GM12878 (cell line): Measurements from ENCODE around the gene LY6G5C. TPM values are rescaled to one million over a fixed set of nuclear protein-coding genes. Genes with fewer than 3 reads are reported as not detected.

Source experiments
- ATAC-seq: fragments of 200-7000 bp; cut with Tn5 transposase; 3 replicates; pipeline ENCODE4 v1.9.1; 2020; ENCODE audit warnings: mild to moderate bottlenecking, moderate library complexity
- BruUV-seq: library from RNA; stranded (reverse); fragments of 400-500 nt; replicated peaks from 2 replicates; lab custom pipeline; 2021; lab: Mats Ljungman, UMichigan
- CTCF ChIA-PET: fragments of 300-600 bp; sonication (Branson Sonifier 250); formaldehyde crosslinking; extraction: SDS; loops from one replicate; lab custom pipeline; 2021; ENCODE audit warnings: inconsistent platforms; lab: Yijun Ruan, JAX
- POLR2A ChIA-PET: fragments of 350-600 bp; formaldehyde crosslinking; extraction: SDS; loops from one replicate; lab custom pipeline; 2021; ENCODE audit warnings: inconsistent platforms; lab: Charles Lee
- RAD21 ChIA-PET: fragments of 300-600 bp; sonication (Branson Sonifier 250); formaldehyde crosslinking; loops from one replicate; lab custom pipeline; 2023; ENCODE audit warnings: antibody characterized with exemption; ENCODE audit not compliant: unreplicated experiment; lab: Charles Lee
- SMC1A ChIA-PET: fragments of 300-600 bp; sonication (Branson Sonifier 250); formaldehyde crosslinking; loops from one replicate; lab custom pipeline; 2023; ENCODE audit not compliant: unreplicated experiment, uncharacterized antibody; lab: Charles Lee
- DNase-seq: peaks from one replicate; pipeline ENCODE4 v3.0.0-alpha.2; 2011; ENCODE audit warnings: low read depth, low spot score
- FAIRE-seq: peaks from 3 replicates; lab custom pipeline; 2011; peaks lifted over from hg19 to GRCh38; lab: Jason Lieb, UNC
- H2AFZ ChIP-seq: 2 replicates; pipeline ENCODE4 v1.6.0; 2011; ENCODE audit warnings: low read depth, low read length, control low read depth; ENCODE audit not compliant: control insufficient read depth
- H3K27ac ChIP-seq: 2 replicates; pipeline ENCODE4 v1.5.1; 2011; ENCODE audit warnings: control low read depth; ENCODE audit not compliant: control insufficient read depth, insufficient read depth
- H3K27me3 ChIP-seq, 2 experiments: replicated peaks in 1 of 2; 2 replicates each; pipeline versions ENCODE4 v1.6.0 to v1.6.1; 2011; ENCODE audit warnings: low read length in 1 of 2; ENCODE audit not compliant: control insufficient read depth in 2 of 2, insufficient read depth in 2 of 2
- H3K36me3 ChIP-seq, 2 experiments: 2 replicates each; pipeline ENCODE4 v1.5.1; 2011; ENCODE audit warnings: low read length in 1 of 2; ENCODE audit not compliant: control insufficient read depth in 2 of 2, insufficient read depth in 2 of 2
- H3K4me1 ChIP-seq: 2 replicates; pipeline ENCODE4 v1.6.1; 2011; ENCODE audit warnings: mild to moderate bottlenecking, low read length, moderate library complexity, mixed read lengths; ENCODE audit not compliant: control insufficient read depth, insufficient read depth
- H3K4me2 ChIP-seq: 2 replicates; pipeline ENCODE4 v1.6.0; 2011; ENCODE audit warnings: control low read depth; ENCODE audit not compliant: control insufficient read depth, insufficient read depth
- H3K4me3 ChIP-seq: fragments of 200-600 bp; sonication (generic); 2 replicates; pipeline ENCODE4 v1.5.1; 2016
- H3K79me2 ChIP-seq: 2 replicates; pipeline ENCODE4 v1.6.0; 2011; ENCODE audit warnings: low read length; ENCODE audit not compliant: control insufficient read depth, insufficient read depth
- H3K9ac ChIP-seq: 2 replicates; pipeline ENCODE4 v1.8.0; 2011; ENCODE audit warnings: low read length, control low read depth, mixed read lengths; ENCODE audit not compliant: control insufficient read depth, insufficient read depth
- H3K9me3 ChIP-seq: replicated peaks from 3 replicates; pipeline ENCODE4 v1.5.1; 2011; ENCODE audit warnings: mild to moderate bottlenecking, low read length; ENCODE audit not compliant: control insufficient read depth, insufficient read depth
- H4K20me1 ChIP-seq: 2 replicates; pipeline ENCODE4 v1.6.0; 2011; ENCODE audit not compliant: control insufficient read depth, insufficient read depth
- BRCA1 ChIP-seq: IDR thresholded peaks from 2 replicates; pipeline ENCODE4 v1.6.1; 2011; ENCODE audit warnings: low read depth, low read length, improper control_type of control experiment
- FOXK2 ChIP-seq: fragments of 450-650 bp; IDR thresholded peaks from 2 replicates; pipeline ENCODE4 v1.6.1; 2017; ENCODE audit warnings: mild to moderate bottlenecking, moderate library complexity
- HCFC1 ChIP-seq: fragments of 150-350 bp; IDR thresholded peaks from 2 replicates; pipeline ENCODE4 v1.6.1; 2014; ENCODE audit warnings: low read length
- SMARCA5 ChIP-seq: fragments of 450-650 bp; IDR thresholded peaks from 2 replicates; pipeline ENCODE4 v1.6.1; 2017; ENCODE audit warnings: mild to moderate bottlenecking
- SMC3 ChIP-seq: IDR thresholded peaks from 2 replicates; pipeline ENCODE4 v1.6.1; 2011; ENCODE audit warnings: low read length, improper control_type of control experiment, borderline replicate concordance
- ZBED1 ChIP-seq: IDR thresholded peaks from 2 replicates; pipeline ENCODE4 v1.6.1; 2016; ENCODE audit warnings: borderline replicate concordance
- ZNF207 ChIP-seq: fragments of 450-650 bp; IDR thresholded peaks from 2 replicates; pipeline ENCODE4 v1.6.1; 2014; ENCODE audit warnings: antibody characterized with exemption, mild to moderate bottlenecking, borderline replicate concordance
- ZNF384 ChIP-seq: IDR thresholded peaks from 2 replicates; pipeline ENCODE4 v1.6.1; 2012; ENCODE audit warnings: low read depth, mild to moderate bottlenecking, low read length, improper control_type of control experiment, borderline replicate concordance
- WGBS: methylation state at CpG from one replicate; pipeline ENCODE4 v1.1.6; 2016; ENCODE audit warnings: low lambda C conversion rate; ENCODE audit not compliant: insufficient replicate concordance, insufficient coverage; ENCODE audit errors: missing lambda C conversion rate; 5-methylcytosine and 5-hydroxymethylcytosine counted together
- in situ Hi-C: fragments of 300-500 bp; cut with MboI; formaldehyde crosslinking; loops from 9 replicates; pipeline ENCODE4 v1.14.3; 2018; ENCODE audit warnings: mixed read lengths
- intact Hi-C: fragments of 100-400 bp; cut with micrococcal nuclease; formaldehyde crosslinking; loops from one replicate; pipeline ENCODE4 v1.14.2; 2022; ENCODE audit not compliant: unreplicated experiment
- polyA plus RNA-seq, 11 experiments: library from polyadenylated mRNA; depleted of rRNA in 4 of 11; unstranded in 6 of 11; stranded (reverse) in 5 of 11; fragments of >200 nt; fragmentation: Nextera tagmentation in 4 of 11; fragmentation: Illumina TruSeq in 1 of 11; extraction: Ambion mirVana in 4 of 11; extraction: Trizol in 1 of 11; gene quantifications; 1 replicate in 1 of 11; 2 replicates in 10 of 11; pipeline versions ENCODE4 v1.2.1 to v1.2.3, GENCODE V29; 2011 to 2016; ENCODE audit warnings: inconsistent platforms in 2 of 11, missing spikeins in 2 of 11, low read depth in 1 of 11
- total RNA-seq, 4 experiments: library from RNA; depleted of rRNA in 3 of 4; stranded (reverse); fragments of >200 nt in 3 of 4; fragmentation: Illumina TruSeq in 1 of 4; extraction: Trizol in 1 of 4; gene quantifications; 2 replicates each; pipeline versions ENCODE4 v1.2.1 to v1.2.3, GENCODE V29; 2013 to 2021
- TF ChIP-seq, protein P1 (sequence below): fragments of 150-350 bp; IDR thresholded peaks from 2 replicates; pipeline ENCODE4 v1.6.1; 2014; ENCODE audit warnings: mild to moderate bottlenecking, low read depth, low read length
- TF ChIP-seq, protein P2 (sequence below): fragments of 450-650 bp; formaldehyde crosslinking; IDR thresholded peaks from 2 replicates; pipeline ENCODE4 v1.5.0; 2022; ENCODE audit warnings: mild to moderate bottlenecking, missing genetic modification characterization

Gene LY6G5C
- total and polyA plus RNA-seq, 10 of the 15 experiments (the other 5 are each of a cell fraction or from before 2014, with no cell fraction given) = 0.76 to 6.1 (median 1.7) TPM

DNA sequence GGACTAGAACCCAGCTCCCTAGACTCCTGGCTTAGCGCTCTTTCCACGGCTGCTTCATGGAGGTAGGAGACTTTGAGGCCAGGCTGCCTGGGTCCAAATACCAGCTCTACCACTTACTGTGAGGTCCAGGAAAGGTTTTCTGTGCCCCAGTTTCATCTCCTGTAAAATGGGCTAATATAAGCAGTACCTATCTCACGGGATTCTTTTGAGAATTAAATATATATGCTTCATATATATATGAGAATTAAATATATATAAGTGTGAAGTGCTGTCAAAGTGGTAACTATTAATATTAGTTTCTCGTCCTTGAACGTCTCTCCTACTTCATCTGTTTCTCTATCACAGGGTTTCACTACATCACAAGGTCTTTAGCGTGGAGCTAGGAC, 10.2 kb upstream of the LY6G5C start:
- ChIA-PET POLR2A (interaction anchor here (0.8 kb wide), 1 partner anchor 140 kb away, joined by 7 read pairs; no protein-coding TSS in a partner anchor), SMC1A (interaction anchor here (0.7 to 0.8 kb wide), 2 partner anchors 139 to 173 kb away, joined by 3 to 4 read pairs; no protein-coding TSS in a partner anchor), RAD21 (no interaction called here)
- H3K4me1 ChIP-seq = no peaks in the 10 kb centered on the region
- ATAC-seq = no peak
- in situ Hi-C loops = no loop called here
- no peaks in the 10 kb centered on the region for H4K20me1 ChIP-seq
- no TSS peak for BruUV-seq
- no peak overlapping the region for H3K4me2 ChIP-seq
- no peaks in the 10 kb centered on the region for H3K9me3 ChIP-seq
- 97% methylated on average over 6 of the region's 6 CpGs for WGBS
- no peak overlapping the region for H3K9ac ChIP-seq
- no peak overlapping the region for H3K4me3 ChIP-seq
- H3K36me3 ChIP-seq = peaks cover 15 to 41% of the 10 kb centered on the region in 2 experiments
- H3K79me2 ChIP-seq = no peaks in the 10 kb centered on the region
- intact Hi-C loops = no loop called here
- no peak for DNase-seq
- TF ChIP-seq, protein P1, sequence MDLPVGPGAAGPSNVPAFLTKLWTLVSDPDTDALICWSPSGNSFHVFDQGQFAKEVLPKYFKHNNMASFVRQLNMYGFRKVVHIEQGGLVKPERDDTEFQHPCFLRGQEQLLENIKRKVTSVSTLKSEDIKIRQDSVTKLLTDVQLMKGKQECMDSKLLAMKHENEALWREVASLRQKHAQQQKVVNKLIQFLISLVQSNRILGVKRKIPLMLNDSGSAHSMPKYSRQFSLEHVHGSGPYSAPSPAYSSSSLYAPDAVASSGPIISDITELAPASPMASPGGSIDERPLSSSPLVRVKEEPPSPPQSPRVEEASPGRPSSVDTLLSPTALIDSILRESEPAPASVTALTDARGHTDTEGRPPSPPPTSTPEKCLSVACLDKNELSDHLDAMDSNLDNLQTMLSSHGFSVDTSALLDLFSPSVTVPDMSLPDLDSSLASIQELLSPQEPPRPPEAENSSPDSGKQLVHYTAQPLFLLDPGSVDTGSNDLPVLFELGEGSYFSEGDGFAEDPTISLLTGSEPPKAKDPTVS = no peak
- TF ChIP-seq ZBED1 = no peak
- TF ChIP-seq SMARCA5 = no peak
- no peak for TF ChIP-seq ZNF384
- TF ChIP-seq HCFC1 = no peak
- no peak for TF ChIP-seq BRCA1
- TF ChIP-seq, protein P2, sequence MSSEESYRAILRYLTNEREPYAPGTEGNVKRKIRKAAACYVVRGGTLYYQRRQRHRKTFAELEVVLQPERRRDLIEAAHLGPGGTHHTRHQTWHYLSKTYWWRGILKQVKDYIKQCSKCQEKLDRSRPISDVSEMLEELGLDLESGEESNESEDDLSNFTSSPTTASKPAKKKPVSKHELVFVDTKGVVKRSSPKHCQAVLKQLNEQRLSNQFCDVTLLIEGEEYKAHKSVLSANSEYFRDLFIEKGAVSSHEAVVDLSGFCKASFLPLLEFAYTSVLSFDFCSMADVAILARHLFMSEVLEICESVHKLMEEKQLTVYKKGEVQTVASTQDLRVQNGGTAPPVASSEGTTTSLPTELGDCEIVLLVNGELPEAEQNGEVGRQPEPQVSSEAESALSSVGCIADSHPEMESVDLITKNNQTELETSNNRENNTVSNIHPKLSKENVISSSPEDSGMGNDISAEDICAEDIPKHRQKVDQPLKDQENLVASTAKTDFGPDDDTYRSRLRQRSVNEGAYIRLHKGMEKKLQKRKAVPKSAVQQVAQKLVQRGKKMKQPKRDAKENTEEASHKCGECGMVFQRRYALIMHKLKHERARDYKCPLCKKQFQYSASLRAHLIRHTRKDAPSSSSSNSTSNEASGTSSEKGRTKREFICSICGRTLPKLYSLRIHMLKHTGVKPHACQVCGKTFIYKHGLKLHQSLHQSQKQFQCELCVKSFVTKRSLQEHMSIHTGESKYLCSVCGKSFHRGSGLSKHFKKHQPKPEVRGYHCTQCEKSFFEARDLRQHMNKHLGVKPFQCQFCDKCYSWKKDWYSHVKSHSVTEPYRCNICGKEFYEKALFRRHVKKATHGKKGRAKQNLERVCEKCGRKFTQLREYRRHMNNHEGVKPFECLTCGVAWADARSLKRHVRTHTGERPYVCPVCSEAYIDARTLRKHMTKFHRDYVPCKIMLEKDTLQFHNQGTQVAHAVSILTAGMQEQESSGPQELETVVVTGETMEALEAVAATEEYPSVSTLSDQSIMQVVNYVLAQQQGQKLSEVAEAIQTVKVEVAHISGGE = no peak
- no peak for TF ChIP-seq SMC3
- no peak for TF ChIP-seq ZNF207
- no peak for TF ChIP-seq FOXK2
- TF ChIP-seq, all 136 proteins: peak for 0
- Histone ChIP-seq H3K27ac (no peak overlapping the region), H3K27me3 (no peaks in the 10 kb centered on the region), H2AFZ (no peak overlapping the region)
- no peak for FAIRE-seq
- CTCF ChIA-PET = interaction anchor here (2.2 to 2.3 kb wide), 2 partner anchors 69 to 140 kb away, joined by 5 to 7 read pairs; no protein-coding TSS in a partner anchor
